Endodermal cell (in vitro differentiated cells): ENCODE data around the gene CD84. TPM values are rescaled to one million over a fixed set of nuclear protein-coding genes. Genes with fewer than 3 reads are reported as not detected.

Source experiments
- DNase-seq: peaks from one replicate; pipeline ENCODE4 v3.0.0-alpha.2; 2017
- H3K27ac ChIP-seq: 2 replicates; pipeline ENCODE4 v1.5.1; 2013; ENCODE audit warnings: mild to moderate bottlenecking, low read depth, low read length, moderate library complexity
- H3K27me3 ChIP-seq: 2 replicates; pipeline ENCODE4 v1.6.1; 2013; ENCODE audit warnings: mild to moderate bottlenecking, low read length, moderate library complexity; ENCODE audit not compliant: insufficient read depth, control insufficient read depth, poor library complexity, severe bottlenecking
- H3K36me3 ChIP-seq: 2 replicates; pipeline ENCODE4 v1.7.0; 2013; ENCODE audit warnings: mild to moderate bottlenecking, low read length, moderate library complexity; ENCODE audit not compliant: control insufficient read depth, insufficient read depth
- H3K4me1 ChIP-seq: one replicate; pipeline ENCODE4 v1.7.0; 2013; ENCODE audit warnings: low read length; ENCODE audit not compliant: control insufficient read depth, insufficient read depth
- H3K4me3 ChIP-seq: 2 replicates; pipeline ENCODE4 v1.5.1; 2013; ENCODE audit warnings: mild to moderate bottlenecking, low read length, moderate library complexity
- H3K9ac ChIP-seq: 2 replicates; pipeline ENCODE4 v1.6.1; 2013; ENCODE audit warnings: mild to moderate bottlenecking, low read length, moderate library complexity; ENCODE audit not compliant: poor library complexity, severe bottlenecking; ENCODE audit errors: extremely low read depth
- H3K9me3 ChIP-seq: 2 replicates; pipeline ENCODE4 v1.6.1; 2013; ENCODE audit warnings: mild to moderate bottlenecking, low read length, moderate library complexity; ENCODE audit not compliant: control insufficient read depth
- H3K27ac Mint-ChIP-seq: 2 replicates; pipeline ENCODE4 v1.8.0; 2020; ENCODE audit warnings: mixed read lengths
- H3K27me3 Mint-ChIP-seq: 2 replicates; pipeline ENCODE4 v1.8.0; 2021; ENCODE audit warnings: mild to moderate bottlenecking, mixed read lengths; ENCODE audit not compliant: insufficient read depth
- H3K36me3 Mint-ChIP-seq: 2 replicates; pipeline ENCODE4 v1.8.0; 2020; ENCODE audit warnings: low read depth, mixed read lengths
- H3K4me1 Mint-ChIP-seq: 2 replicates; pipeline ENCODE4 v1.8.0; 2020; ENCODE audit warnings: mixed read lengths
- H3K4me3 Mint-ChIP-seq: 2 replicates; pipeline ENCODE4 v1.8.0; 2020; ENCODE audit warnings: mild to moderate bottlenecking, moderate library complexity, mixed read lengths
- H3K9me3 Mint-ChIP-seq: 2 replicates; pipeline ENCODE4 v1.8.0; 2020; ENCODE audit warnings: mild to moderate bottlenecking, mixed read lengths
- WGBS, 2 experiments: methylation state at CpG; one replicate each; pipeline versions ENCODE4 v1.1.5 to v1.1.7; 2013; ENCODE audit warnings: missing lambda C conversion rate in 2 of 2, mixed read lengths in 1 of 2; ENCODE audit not compliant: insufficient coverage in 1 of 2, insufficient read length in 1 of 2; 5-methylcytosine and 5-hydroxymethylcytosine counted together
- total RNA-seq, 2 donors: library from RNA; stranded (reverse); fragmentation: NEBNext Ultra II Directional in 1 of 2; extraction: Animal tissue kit (Norgen Biotek cat#: 25700) in 1 of 2; gene quantifications; 2 replicates in 1 of 2; 3 replicates in 1 of 2; pipeline ENCODE4 v1.2.1, GENCODE V29; 2021
- TF ChIP-seq, protein P1 (sequence below): fragments of 200-600 bp; sonication (generic); conservative IDR thresholded peaks from 2 replicates; pipeline ENCODE4 v1.5.0; 2021; ENCODE audit warnings: antibody characterized with exemption, mild to moderate bottlenecking

CD84 gene
- total RNA-seq, 2 donors from 2014 or later: not detected

DNA sequence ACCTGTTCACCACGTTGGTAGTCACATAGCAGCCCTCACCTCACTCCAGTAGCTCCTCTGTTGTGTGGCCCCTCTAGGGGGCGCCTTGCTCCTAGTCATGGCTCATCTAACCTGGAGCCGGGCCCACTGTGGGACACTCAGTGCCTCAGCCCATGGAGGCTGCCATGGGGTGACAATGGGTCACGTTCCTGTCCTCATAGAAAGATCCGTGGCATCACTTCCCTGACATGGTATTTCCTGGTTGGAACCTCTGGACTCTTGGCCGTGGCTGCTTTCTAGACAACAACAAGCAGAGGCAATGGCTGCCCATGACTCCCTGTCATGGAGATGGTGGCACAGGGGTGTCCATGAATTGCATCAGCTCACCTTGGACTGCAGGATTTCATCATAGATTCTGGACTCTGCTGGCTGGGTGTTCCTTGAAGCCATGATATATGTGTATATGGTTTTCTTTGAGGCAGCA lies 28.7 kb downstream of the CD84 start:
- Histone ChIP-seq H3K27me3 (no peaks in the 10 kb centered on the region), H3K9me3 (no peaks in the 10 kb centered on the region), H3K4me3 (no peak overlapping the region), H3K9ac (no peak overlapping the region), H3K36me3 (no peaks in the 10 kb centered on the region), H3K4me1 (no peaks in the 10 kb centered on the region), H3K27ac (no peak overlapping the region)
- H3K4me1 Mint-ChIP-seq: peaks cover 8% of the 10 kb centered on the region
- H3K9me3 Mint-ChIP-seq: no peaks in the 10 kb centered on the region
- H3K27ac Mint-ChIP-seq: no peak overlapping the region
- H3K36me3 Mint-ChIP-seq: no peaks in the 10 kb centered on the region
- TF ChIP-seq, protein P1, sequence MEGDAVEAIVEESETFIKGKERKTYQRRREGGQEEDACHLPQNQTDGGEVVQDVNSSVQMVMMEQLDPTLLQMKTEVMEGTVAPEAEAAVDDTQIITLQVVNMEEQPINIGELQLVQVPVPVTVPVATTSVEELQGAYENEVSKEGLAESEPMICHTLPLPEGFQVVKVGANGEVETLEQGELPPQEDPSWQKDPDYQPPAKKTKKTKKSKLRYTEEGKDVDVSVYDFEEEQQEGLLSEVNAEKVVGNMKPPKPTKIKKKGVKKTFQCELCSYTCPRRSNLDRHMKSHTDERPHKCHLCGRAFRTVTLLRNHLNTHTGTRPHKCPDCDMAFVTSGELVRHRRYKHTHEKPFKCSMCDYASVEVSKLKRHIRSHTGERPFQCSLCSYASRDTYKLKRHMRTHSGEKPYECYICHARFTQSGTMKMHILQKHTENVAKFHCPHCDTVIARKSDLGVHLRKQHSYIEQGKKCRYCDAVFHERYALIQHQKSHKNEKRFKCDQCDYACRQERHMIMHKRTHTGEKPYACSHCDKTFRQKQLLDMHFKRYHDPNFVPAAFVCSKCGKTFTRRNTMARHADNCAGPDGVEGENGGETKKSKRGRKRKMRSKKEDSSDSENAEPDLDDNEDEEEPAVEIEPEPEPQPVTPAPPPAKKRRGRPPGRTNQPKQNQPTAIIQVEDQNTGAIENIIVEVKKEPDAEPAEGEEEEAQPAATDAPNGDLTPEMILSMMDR: peak; percentile 73
- 85 to 86% methylated on average over 5 to 6 of the region's 6 CpGs for WGBS, 2 experiments
- peaks cover 2% of the 10 kb centered on the region for H3K27me3 Mint-ChIP-seq
- no peak overlapping the region for H3K4me3 Mint-ChIP-seq
- peak; percentile 81 for DNase-seq

- 76 to 81% methylated on average over 2 to 3 of the region's 3 CpGs for WGBS, 2 experiments
- Histone ChIP-seq H3K4me3 (no peak overlapping the region), H3K9ac (no peak overlapping the region), H3K4me1 (no peaks in the 10 kb centered on the region), H3K9me3 (no peaks in the 10 kb centered on the region), H3K27me3 (no peaks in the 10 kb centered on the region), H3K36me3 (no peaks in the 10 kb centered on the region), H3K27ac (no peak overlapping the region)
- TF ChIP-seq, protein P1: no peak
- H3K36me3 Mint-ChIP-seq: no peaks in the 10 kb centered on the region
- no peak overlapping the region for H3K27ac Mint-ChIP-seq
- peaks cover 8% of the 10 kb centered on the region for H3K4me1 Mint-ChIP-seq
- no peak overlapping the region for H3K4me3 Mint-ChIP-seq
- DNase-seq: no peak
- H3K27me3 Mint-ChIP-seq: no peaks in the 10 kb centered on the region
- no peaks in the 10 kb centered on the region for H3K9me3 Mint-ChIP-seq
Measured at GRCh38 chr1:160549665-160550006, 29.7 kb downstream of the CD84 start.

GRCh38 chr1:160548960-160549664 lies 30.2 kb downstream of the CD84 start:
- H3K9ac ChIP-seq: no peak overlapping the region
- no peak for DNase-seq
- H3K36me3 ChIP-seq: no peaks in the 10 kb centered on the region
- H3K36me3 Mint-ChIP-seq: no peaks in the 10 kb centered on the region
- no peaks in the 10 kb centered on the region for H3K27me3 ChIP-seq
- no peaks in the 10 kb centered on the region for H3K4me1 ChIP-seq
- no peak overlapping the region for H3K27ac ChIP-seq
- peaks cover 8% of the 10 kb centered on the region for H3K4me1 Mint-ChIP-seq
- no peak overlapping the region for H3K4me3 ChIP-seq
- no peaks in the 10 kb centered on the region for H3K9me3 ChIP-seq
- H3K9me3 Mint-ChIP-seq: no peaks in the 10 kb centered on the region
- no peaks in the 10 kb centered on the region for H3K27me3 Mint-ChIP-seq
- TF ChIP-seq, protein P1: no peak
- 87 to 88% methylated on average over 5 of the region's 5 CpGs for WGBS, 2 experiments
- H3K27ac Mint-ChIP-seq: no peak overlapping the region
- no peak overlapping the region for H3K4me3 Mint-ChIP-seq
